Stomach (tissue), 4 donors: ENCODE data around the gene SPDYE1.
"Not testable (repeated sequence)": the region's sequence is repeated elsewhere in the genome, so short reads cannot be mapped to it uniquely, and the experiment has no call there.

ENCODE experiments used
- CTCF ChIP-seq, 7 experiments: fragments of 450-650 bp in 4 of 7; fragments of 200-600 bp in 3 of 7; sonication (generic) in 3 of 7; IDR thresholded peaks; one replicate each; pipeline ENCODE4 v1.5.1; 2016 to 2019; ENCODE audit warnings: antibody characterized with exemption in 7 of 7, control low read depth in 2 of 7, mild to moderate bottlenecking in 1 of 7
- POLR2A ChIP-seq, 4 donors: fragments of 450-650 bp; IDR thresholded peaks; one replicate each; pipeline ENCODE4 v1.6.1; 2016; ENCODE audit warnings: antibody characterized with exemption in 4 of 4, control low read depth in 2 of 4, mild to moderate bottlenecking in 1 of 4, moderate library complexity in 1 of 4

GRCh38 chr7:44030029-44030428, 32.3 kb downstream of the SPDYE1 start:
- TF ChIP-seq CTCF, POLR2A (IDR thresholded peaks at IDR 0.05): not testable (repeated sequence)
